Lower leg skin (tissue), 3 donors: ENCODE measurements around the gene NADK2.

Experiments
- CTCF ChIP-seq, 3 donors: fragments of 450-650 bp; IDR thresholded peaks; one replicate each; pipeline ENCODE4 v1.5.1; 2016; ENCODE audit warnings: antibody characterized with exemption in 3 of 3, mild to moderate bottlenecking in 3 of 3, moderate library complexity in 2 of 3
- POLR2A ChIP-seq, 2 donors: fragments of 450-650 bp; IDR thresholded peaks; one replicate each; pipeline ENCODE4 v1.6.1; 2016 to 2017; ENCODE audit warnings: antibody characterized with exemption in 2 of 2, mild to moderate bottlenecking in 1 of 2, moderate library complexity in 1 of 2

- TF ChIP-seq CTCF (IDR thresholded peaks at IDR 0.05), result no peak
- no peak for TF ChIP-seq POLR2A (IDR thresholded peaks at IDR 0.05)
These were observed 14.7 kb downstream of the NADK2 start for GRCh38 chr5:36227046-36227445.
